GM21526 (cell line): Measurements from ENCODE around the gene SLC2A4.
"Not testable (repeated sequence)": the region's sequence is repeated elsewhere in the genome, so short reads cannot be mapped to it uniquely, and the experiment has no call there.

ENCODE experiments used
- ATAC-seq: cut with Tn5 transposase; IDR thresholded peaks from one replicate; pipeline ENCODE4 v1.9.1; 2021; ENCODE audit warnings: moderate library complexity; ENCODE audit not compliant: unreplicated experiment, low FRiP score

The SLC2A4 gene

GRCh38 chr17:7336240-7337175 is 55.0 kb downstream of the SLC2A4 start, which contains the start of gene ACAP1:
ACAP1 (plus strand) TSS chr17:7336529; CDS start chr17:7336735, 206 bp downstream.
- ATAC-seq = peak; percentile 49

DNA sequence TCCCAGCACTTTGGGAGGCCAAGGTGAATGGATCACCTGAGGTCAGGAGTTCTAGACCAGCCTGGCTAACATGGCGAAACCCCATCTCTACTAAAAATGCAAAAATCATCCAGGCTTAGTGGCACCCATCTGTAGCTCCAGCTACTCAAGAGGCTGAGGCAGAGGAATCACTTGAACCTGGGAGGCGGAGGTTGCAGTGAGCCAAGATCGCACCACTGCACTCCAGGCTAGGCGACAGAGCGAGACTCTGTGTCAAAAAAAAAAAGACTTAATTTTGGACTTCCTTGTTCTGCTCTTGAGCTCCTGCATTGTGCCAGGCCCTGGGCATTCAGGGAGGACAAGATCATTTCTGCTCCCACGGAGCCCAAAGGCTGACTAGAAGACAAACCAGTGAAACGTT is 56.1 kb downstream of the SLC2A4 start:
- not testable (repeated sequence) for ATAC-seq
